ENCODE measurements around the gene NFKBIZ. TPM values are rescaled to one million over a fixed set of nuclear protein-coding genes. Genes with fewer than 3 reads are reported as not detected.

NFKBIZ gene
- total RNA-seq, 1 donor from 2014 or later: 39.6 TPM

DNA sequence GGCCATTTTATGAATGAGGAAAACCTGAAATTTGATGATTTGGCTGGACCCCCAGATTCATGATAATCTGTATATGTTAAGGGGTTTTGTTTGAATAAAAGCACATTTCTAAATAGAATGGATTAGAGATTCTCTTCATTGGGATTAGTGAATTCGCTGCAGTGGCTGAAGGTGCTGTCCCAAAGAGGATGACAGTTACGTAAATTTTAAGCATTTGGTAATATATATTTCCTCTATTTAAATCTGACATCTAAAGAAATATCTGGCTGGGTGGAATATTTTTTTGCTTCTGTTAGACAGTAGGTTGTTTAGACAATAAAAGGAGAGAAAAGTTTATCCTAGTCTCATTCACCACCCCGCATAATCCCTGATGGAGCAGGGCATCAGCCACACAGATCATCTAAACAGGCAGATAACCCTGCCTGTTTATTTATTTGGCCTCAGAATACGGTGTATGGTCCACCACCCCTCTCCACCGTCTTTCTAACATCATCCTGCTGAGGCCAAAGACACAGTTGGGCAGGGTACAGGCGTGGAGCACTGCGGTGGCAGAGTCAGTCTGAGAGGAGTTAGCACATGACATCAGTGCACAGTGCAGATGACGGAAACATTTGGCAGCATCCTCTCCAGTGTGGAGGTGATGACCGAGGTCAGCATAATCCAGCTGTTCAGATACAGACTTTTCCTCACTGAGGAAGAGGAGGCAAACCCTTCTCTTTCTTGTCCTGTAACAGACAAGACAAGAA lies 20.4 kb upstream of the NFKBIZ start:
- Histone ChIP-seq H3K27ac (ENCODE audit: low read depth, low read length) (peak overlapping the region; percentile 86), H3K9ac (ENCODE audit: low read length) (peak overlapping the region; percentile 87), H3K79me2 (ENCODE audit: insufficient read depth, low read length) (peaks cover 20% of the 10 kb centered on the region), H3K36me3 (ENCODE audit: insufficient read depth, low read length) (no peaks in the 10 kb centered on the region), H3K9me3 (ENCODE audit: insufficient read depth, low read depth, low read length) (no peaks in the 10 kb centered on the region), H3K27me3 (ENCODE audit: insufficient read depth, low read length) (no peaks in the 10 kb centered on the region), H3K4me1 (ENCODE audit: insufficient read depth, low read length) (peaks cover 14% of the 10 kb centered on the region), H3K4me3 (ENCODE audit: insufficient read depth, low read depth, low read length) (peak overlapping the region; percentile 75), H3K4me2 (ENCODE audit: low read length) (peak overlapping the region; percentile 92), H2AFZ (ENCODE audit: low read depth, low read length) (peak overlapping the region; percentile 19), H4K20me1 (ENCODE audit: insufficient read depth, low read length) (no peaks in the 10 kb centered on the region)
- H3K4me1 Mint-ChIP-seq (ENCODE audit: low read depth, unreplicated experiment): peaks cover 18% of the 10 kb centered on the region
- peaks cover 7% of the 10 kb centered on the region for H3K36me3 Mint-ChIP-seq (ENCODE audit: low read depth, unreplicated experiment)
- H3K9me3 Mint-ChIP-seq (ENCODE audit: unreplicated experiment): no peaks in the 10 kb centered on the region
- H3K4me3 Mint-ChIP-seq (ENCODE audit: unreplicated experiment): peak overlapping the region; percentile 89
- FAIRE-seq (no peak), DNase-seq (ENCODE audit: low read depth) (peak; percentile 69)
- peak overlapping the region; percentile 90 for H3K27ac Mint-ChIP-seq (ENCODE audit: unreplicated experiment)
- TF ChIP-seq, protein P1, sequence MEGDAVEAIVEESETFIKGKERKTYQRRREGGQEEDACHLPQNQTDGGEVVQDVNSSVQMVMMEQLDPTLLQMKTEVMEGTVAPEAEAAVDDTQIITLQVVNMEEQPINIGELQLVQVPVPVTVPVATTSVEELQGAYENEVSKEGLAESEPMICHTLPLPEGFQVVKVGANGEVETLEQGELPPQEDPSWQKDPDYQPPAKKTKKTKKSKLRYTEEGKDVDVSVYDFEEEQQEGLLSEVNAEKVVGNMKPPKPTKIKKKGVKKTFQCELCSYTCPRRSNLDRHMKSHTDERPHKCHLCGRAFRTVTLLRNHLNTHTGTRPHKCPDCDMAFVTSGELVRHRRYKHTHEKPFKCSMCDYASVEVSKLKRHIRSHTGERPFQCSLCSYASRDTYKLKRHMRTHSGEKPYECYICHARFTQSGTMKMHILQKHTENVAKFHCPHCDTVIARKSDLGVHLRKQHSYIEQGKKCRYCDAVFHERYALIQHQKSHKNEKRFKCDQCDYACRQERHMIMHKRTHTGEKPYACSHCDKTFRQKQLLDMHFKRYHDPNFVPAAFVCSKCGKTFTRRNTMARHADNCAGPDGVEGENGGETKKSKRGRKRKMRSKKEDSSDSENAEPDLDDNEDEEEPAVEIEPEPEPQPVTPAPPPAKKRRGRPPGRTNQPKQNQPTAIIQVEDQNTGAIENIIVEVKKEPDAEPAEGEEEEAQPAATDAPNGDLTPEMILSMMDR (IDR thresholded peaks at IDR 0.05; ENCODE audit: insufficient read depth, low read depth, low read length): no peak
- no peak for TF ChIP-seq EZH2 (IDR thresholded peaks at IDR 0.05; ENCODE audit: insufficient read depth, low read length)
- H3K27me3 Mint-ChIP-seq (ENCODE audit: low read depth, unreplicated experiment): no peaks in the 10 kb centered on the region

DNA sequence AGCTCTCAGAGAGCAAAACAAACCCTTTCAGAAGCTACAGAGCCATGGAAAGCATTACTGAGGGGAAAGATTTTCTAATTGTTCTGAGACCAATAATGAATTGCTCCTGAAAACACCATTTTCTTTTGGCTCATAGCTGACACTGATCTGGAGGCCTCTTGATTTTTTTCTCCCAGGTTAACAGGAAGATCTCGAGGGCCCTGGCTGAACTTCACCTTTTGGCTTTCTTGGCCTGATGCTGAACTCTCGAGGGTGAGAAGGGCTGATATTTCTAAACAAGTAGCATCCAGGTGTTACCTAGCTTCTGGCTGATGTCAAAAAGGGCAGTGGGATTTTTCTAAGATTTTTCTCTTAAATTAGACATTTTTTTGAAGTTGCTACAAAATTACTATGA lies 19.9 kb upstream of the NFKBIZ start:
- Mint-ChIP-seq H3K4me3 (ENCODE audit: unreplicated experiment) (peak overlapping the region; percentile 89), H3K9me3 (ENCODE audit: unreplicated experiment) (no peaks in the 10 kb centered on the region), H3K36me3 (ENCODE audit: low read depth, unreplicated experiment) (peaks cover 7% of the 10 kb centered on the region), H3K4me1 (ENCODE audit: low read depth, unreplicated experiment) (peaks cover 18% of the 10 kb centered on the region), H3K27ac (ENCODE audit: unreplicated experiment) (no peak overlapping the region), H3K27me3 (ENCODE audit: low read depth, unreplicated experiment) (no peaks in the 10 kb centered on the region)
- FAIRE-seq: no peak
- Histone ChIP-seq H4K20me1 (ENCODE audit: insufficient read depth, low read length) (no peaks in the 10 kb centered on the region), H3K9me3 (ENCODE audit: insufficient read depth, low read depth, low read length) (no peaks in the 10 kb centered on the region), H3K9ac (ENCODE audit: low read length) (peak overlapping the region; percentile 87), H2AFZ (ENCODE audit: low read depth, low read length) (no peak overlapping the region), H3K4me2 (ENCODE audit: low read length) (peak overlapping the region; percentile 92), H3K36me3 (ENCODE audit: insufficient read depth, low read length) (no peaks in the 10 kb centered on the region), H3K79me2 (ENCODE audit: insufficient read depth, low read length) (peaks cover 20% of the 10 kb centered on the region), H3K4me1 (ENCODE audit: insufficient read depth, low read length) (peaks cover 14% of the 10 kb centered on the region), H3K4me3 (ENCODE audit: insufficient read depth, low read depth, low read length) (peak overlapping the region; percentile 75), H3K27me3 (ENCODE audit: insufficient read depth, low read length) (no peaks in the 10 kb centered on the region), H3K27ac (ENCODE audit: low read depth, low read length) (no peak overlapping the region)
- no peak for DNase-seq (ENCODE audit: low read depth)
- no peak for TF ChIP-seq EZH2 (IDR thresholded peaks at IDR 0.05; ENCODE audit: insufficient read depth, low read length)
- TF ChIP-seq, protein P1 (IDR thresholded peaks at IDR 0.05; ENCODE audit: insufficient read depth, low read depth, low read length): no peak

DNA sequence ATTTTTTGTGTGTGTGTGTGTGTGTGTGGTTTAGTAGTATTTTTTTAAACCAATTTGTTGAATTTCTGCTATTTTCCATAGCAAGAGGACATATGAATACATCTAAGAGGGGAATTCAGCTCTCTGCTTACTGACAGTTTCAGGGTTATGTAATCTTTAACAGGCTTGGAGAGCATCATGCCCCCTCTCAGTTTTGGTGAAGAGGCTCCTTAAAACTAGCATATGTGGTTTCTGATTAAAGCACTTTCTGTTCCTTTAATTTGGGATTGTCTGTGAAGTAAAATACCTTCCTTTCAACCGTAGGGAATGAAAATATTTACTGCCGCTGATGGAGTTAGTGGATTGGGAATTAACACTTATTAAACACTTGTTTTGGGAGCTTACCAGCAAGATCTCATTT lies 19.4 kb upstream of the NFKBIZ start:
- Histone ChIP-seq H2AFZ (ENCODE audit: low read depth, low read length) (no peak overlapping the region), H3K4me2 (ENCODE audit: low read length) (peak overlapping the region; percentile 20), H3K36me3 (ENCODE audit: insufficient read depth, low read length) (no peaks in the 10 kb centered on the region), H3K9ac (ENCODE audit: low read length) (no peak overlapping the region), H3K27ac (ENCODE audit: low read depth, low read length) (no peak overlapping the region), H3K27me3 (ENCODE audit: insufficient read depth, low read length) (no peaks in the 10 kb centered on the region), H3K4me1 (ENCODE audit: insufficient read depth, low read length) (peaks cover 14% of the 10 kb centered on the region), H3K4me3 (ENCODE audit: insufficient read depth, low read depth, low read length) (no peak overlapping the region), H3K9me3 (ENCODE audit: insufficient read depth, low read depth, low read length) (no peaks in the 10 kb centered on the region), H4K20me1 (ENCODE audit: insufficient read depth, low read length) (no peaks in the 10 kb centered on the region), H3K79me2 (ENCODE audit: insufficient read depth, low read length) (peaks cover 20% of the 10 kb centered on the region)
- Mint-ChIP-seq H3K4me3 (ENCODE audit: unreplicated experiment) (peak overlapping the region; percentile 89), H3K9me3 (ENCODE audit: unreplicated experiment) (peaks cover 1% of the 10 kb centered on the region), H3K27me3 (ENCODE audit: low read depth, unreplicated experiment) (no peaks in the 10 kb centered on the region), H3K4me1 (ENCODE audit: low read depth, unreplicated experiment) (peaks cover 18% of the 10 kb centered on the region), H3K36me3 (ENCODE audit: low read depth, unreplicated experiment) (peaks cover 11% of the 10 kb centered on the region), H3K27ac (ENCODE audit: unreplicated experiment) (no peak overlapping the region)
- no peak for DNase-seq (ENCODE audit: low read depth)
- no peak for FAIRE-seq
- no peak for TF ChIP-seq EZH2 (IDR thresholded peaks at IDR 0.05; ENCODE audit: insufficient read depth, low read length)
- TF ChIP-seq, protein P1 (IDR thresholded peaks at IDR 0.05; ENCODE audit: insufficient read depth, low read depth, low read length): no peak

All from astrocyte (in vitro differentiated cells and primary cell).